GM10248 (cell line): ENCODE measurements around the gene EIF2B4.

Experiments used
- CTCF ChIA-PET: fragments of 300-600 bp; sonication (Branson Sonifier 250); formaldehyde crosslinking; extraction: SDS; loops from one replicate; lab custom pipeline; 2021; ENCODE audit warnings: antibody characterized with exemption; lab: Yijun Ruan, JAX
- POLR2A ChIA-PET: fragments of 350-650 bp; sonication (Branson Sonifier 250); formaldehyde crosslinking; extraction: SDS; loops from one replicate; lab custom pipeline; 2020; ENCODE audit warnings: antibody characterized with exemption; lab: Yijun Ruan, JAX
- DNase-seq: peaks from one replicate; pipeline ENCODE4 v3.0.0; 2012; ENCODE audit errors: extremely low spot score
- TF ChIP-seq, protein P1 (sequence below): IDR thresholded peaks from 2 replicates; pipeline ENCODE4 v1.5.1; 2012; ENCODE audit warnings: mild to moderate bottlenecking, low read depth; ENCODE audit errors: extremely low read depth, missing control alignments, control extremely low read depth

Gene EIF2B4

GRCh38 chr2:27314709-27315108 lies 55.4 kb downstream of the EIF2B4 start:
- ChIA-PET POLR2A (no interaction called here), CTCF (interaction anchor here (1.2 to 1.9 kb wide), 4 partner anchors 9 to 21 kb away, joined by 3 to 8 read pairs (median 6); no protein-coding TSS in a partner anchor)
- no peak for DNase-seq
- TF ChIP-seq, protein P1, sequence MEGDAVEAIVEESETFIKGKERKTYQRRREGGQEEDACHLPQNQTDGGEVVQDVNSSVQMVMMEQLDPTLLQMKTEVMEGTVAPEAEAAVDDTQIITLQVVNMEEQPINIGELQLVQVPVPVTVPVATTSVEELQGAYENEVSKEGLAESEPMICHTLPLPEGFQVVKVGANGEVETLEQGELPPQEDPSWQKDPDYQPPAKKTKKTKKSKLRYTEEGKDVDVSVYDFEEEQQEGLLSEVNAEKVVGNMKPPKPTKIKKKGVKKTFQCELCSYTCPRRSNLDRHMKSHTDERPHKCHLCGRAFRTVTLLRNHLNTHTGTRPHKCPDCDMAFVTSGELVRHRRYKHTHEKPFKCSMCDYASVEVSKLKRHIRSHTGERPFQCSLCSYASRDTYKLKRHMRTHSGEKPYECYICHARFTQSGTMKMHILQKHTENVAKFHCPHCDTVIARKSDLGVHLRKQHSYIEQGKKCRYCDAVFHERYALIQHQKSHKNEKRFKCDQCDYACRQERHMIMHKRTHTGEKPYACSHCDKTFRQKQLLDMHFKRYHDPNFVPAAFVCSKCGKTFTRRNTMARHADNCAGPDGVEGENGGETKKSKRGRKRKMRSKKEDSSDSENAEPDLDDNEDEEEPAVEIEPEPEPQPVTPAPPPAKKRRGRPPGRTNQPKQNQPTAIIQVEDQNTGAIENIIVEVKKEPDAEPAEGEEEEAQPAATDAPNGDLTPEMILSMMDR: no peak
